GM23248 (cell line): ENCODE measurements around the gene CHST14. TPM values are rescaled to one million over a fixed set of nuclear protein-coding genes. Genes with fewer than 3 reads are reported as not detected.

Experiments
- DNase-seq: peaks from one replicate; pipeline ENCODE4 v3.0.0-alpha.2; 2015
- H2AFZ ChIP-seq: fragments of 200-600 bp; sonication (generic); 2 replicates; pipeline ENCODE4 v1.6.1; 2016; ENCODE audit warnings: antibody characterized with exemption
- H3F3A ChIP-seq: fragments of 200-600 bp; sonication (generic); 2 replicates; pipeline ENCODE4 v1.6.1; 2016; ENCODE audit warnings: mild to moderate bottlenecking, antibody characterized with exemption, mixed run types; ENCODE audit not compliant: insufficient read depth
- H3K27ac ChIP-seq: fragments of 200-600 bp; sonication (generic); 2 replicates; pipeline ENCODE4 v1.5.1; 2016; ENCODE audit warnings: mild to moderate bottlenecking
- H3K27me3 ChIP-seq: fragments of 200-600 bp; sonication (generic); replicated peaks from 2 replicates; pipeline ENCODE4 v1.6.1; 2016; ENCODE audit warnings: mild to moderate bottlenecking; ENCODE audit not compliant: insufficient read depth
- H3K36me3 ChIP-seq: fragments of 200-600 bp; sonication (generic); 2 replicates; pipeline ENCODE4 v1.6.1; 2016; ENCODE audit warnings: low read depth, mild to moderate bottlenecking
- H3K4me1 ChIP-seq: fragments of 200-600 bp; sonication (generic); 2 replicates; pipeline ENCODE4 v1.6.1; 2016; ENCODE audit warnings: mild to moderate bottlenecking; ENCODE audit not compliant: insufficient read depth
- H3K4me2 ChIP-seq: fragments of 200-600 bp; sonication (generic); one replicate; pipeline ENCODE4 v1.6.1; 2016; ENCODE audit warnings: mild to moderate bottlenecking; ENCODE audit not compliant: unreplicated experiment
- H3K4me3 ChIP-seq: fragments of 200-600 bp; sonication (generic); 2 replicates; pipeline ENCODE4 v1.5.1; 2016; ENCODE audit warnings: mild to moderate bottlenecking
- H3K79me2 ChIP-seq: fragments of 200-600 bp; sonication (generic); 2 replicates; pipeline ENCODE4 v1.6.1; 2016; ENCODE audit warnings: mild to moderate bottlenecking; ENCODE audit not compliant: insufficient read depth
- H3K9ac ChIP-seq: fragments of 200-600 bp; sonication (generic); 2 replicates; pipeline ENCODE4 v1.6.1; 2016; ENCODE audit warnings: mild to moderate bottlenecking
- H3K9me2 ChIP-seq: fragments of 200-600 bp; sonication (generic); 2 replicates; pipeline ENCODE4 v1.6.1; 2016; ENCODE audit warnings: mixed run types, mild to moderate bottlenecking, moderate library complexity; ENCODE audit not compliant: insufficient read depth
- H3K9me3 ChIP-seq: fragments of 200-600 bp; sonication (generic); one replicate; pipeline ENCODE4 v1.6.1; 2017; ENCODE audit warnings: low read depth
- H4K20me1 ChIP-seq: fragments of 200-600 bp; sonication (generic); 2 replicates; pipeline ENCODE4 v1.6.0; 2016; ENCODE audit not compliant: insufficient read depth
- EZH2 ChIP-seq: fragments of 200-600 bp; sonication (generic); IDR thresholded peaks from 2 replicates; pipeline ENCODE4 v1.6.1; 2018; ENCODE audit warnings: antibody characterized with exemption, mild to moderate bottlenecking; ENCODE audit not compliant: insufficient read depth, poor library complexity, severe bottlenecking
- EZH2phosphoT487 ChIP-seq: fragments of 200-600 bp; sonication (generic); IDR thresholded peaks from 2 replicates; pipeline ENCODE4 v1.6.1; 2018; ENCODE audit warnings: antibody characterized with exemption, moderate library complexity, mild to moderate bottlenecking, low read depth; ENCODE audit not compliant: insufficient read depth
- WGBS, 2 experiments: methylation state at CpG; one replicate each; pipeline ENCODE4 v1.1.6; 2015 to 2017; ENCODE audit warnings: low lambda C conversion rate in 2 of 2, low coverage in 1 of 2; ENCODE audit errors: missing lambda C conversion rate in 2 of 2; 5-methylcytosine and 5-hydroxymethylcytosine counted together
- in situ Hi-C: fragments of 300-500 bp; cut with MboI; formaldehyde crosslinking; loops from 2 replicates; pipeline ENCODE4 v1.15.0; 2020
- polyA plus RNA-seq: library from polyadenylated mRNA; unstranded; fragments of >200 nt; fragmentation: Nextera tagmentation; extraction: Ambion mirVana; gene quantifications from 2 replicates; pipeline ENCODE4 v1.2.1, GENCODE V29; 2016
- total RNA-seq: library from RNA; depleted of rRNA; stranded (reverse); fragments of >200 nt; shearing (Covaris generic); gene quantifications from 2 replicates; pipeline ENCODE4 v1.2.3, GENCODE V29; 2014

Gene CHST14
- total and polyA plus RNA-seq, 2 experiments from 2014 or later: 18.7 to 26.6 TPM

DNA sequence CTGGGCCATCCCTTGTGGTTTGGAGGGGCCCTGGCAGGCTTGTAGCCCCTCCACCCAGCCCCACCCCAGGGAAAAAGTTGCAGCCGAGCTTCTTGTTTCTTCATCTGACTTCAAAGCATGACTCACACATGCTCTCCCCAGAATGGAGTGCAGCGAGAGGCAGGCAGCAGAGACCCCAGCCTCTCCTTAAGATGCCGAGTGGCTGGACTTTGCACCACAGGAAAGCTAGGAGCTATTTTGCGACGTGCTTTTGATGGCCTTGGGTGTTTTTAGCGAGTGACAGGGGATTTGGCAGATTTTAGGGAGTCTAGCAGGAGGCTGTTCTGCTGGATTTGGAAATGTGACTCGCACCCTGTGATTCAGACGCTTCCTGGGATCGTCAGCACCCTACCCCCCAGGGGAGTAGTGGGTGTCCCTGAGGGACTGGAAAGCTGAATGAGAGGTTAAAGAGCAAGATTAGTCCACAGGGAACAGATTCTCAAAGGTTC, 15.8 kb upstream of the CHST14 start:
- peak; percentile 69 for DNase-seq
- H3K36me3 ChIP-seq: no peaks in the 10 kb centered on the region
- H3K27me3 ChIP-seq: no peaks in the 10 kb centered on the region
- H3K9me2 ChIP-seq: no peaks in the 10 kb centered on the region
- peak overlapping the region; percentile 3; the same call in 1 of the 2 replicates for H3K9ac ChIP-seq
- no peaks in the 10 kb centered on the region for H3F3A ChIP-seq
- in situ Hi-C loops: no loop called here
- no peak for TF ChIP-seq EZH2phosphoT487
- TF ChIP-seq EZH2: no peak
- H3K9me3 ChIP-seq: no peaks in the 10 kb centered on the region
- peaks cover 17% of the 10 kb centered on the region for H3K4me1 ChIP-seq
- WGBS, 2 experiments: 50 to 55% methylated on average over 9 of the region's 9 CpGs
- peaks cover 10% of the 10 kb centered on the region for H4K20me1 ChIP-seq
- no peak overlapping the region for H2AFZ ChIP-seq
- peak overlapping the region; percentile 35; the same call in 1 of the 2 replicates for H3K27ac ChIP-seq
- peaks cover 89% of the 10 kb centered on the region for H3K79me2 ChIP-seq
- H3K4me3 ChIP-seq: no peak overlapping the region
- peak overlapping the region; percentile 39 for H3K4me2 ChIP-seq

- Histone ChIP-seq H3K4me1 (peaks cover 17% of the 10 kb centered on the region), H4K20me1 (peaks cover 2% of the 10 kb centered on the region), H3K79me2 (peaks cover 85% of the 10 kb centered on the region), H3K9me2 (no peaks in the 10 kb centered on the region), H3K9me3 (no peaks in the 10 kb centered on the region), H2AFZ (no peak overlapping the region), H3K36me3 (no peaks in the 10 kb centered on the region), H3K4me3 (no peak overlapping the region), H3K27ac (no peak overlapping the region), H3F3A (no peaks in the 10 kb centered on the region), H3K4me2 (no peak overlapping the region), H3K9ac (no peak overlapping the region), H3K27me3 (no peaks in the 10 kb centered on the region)
- TF ChIP-seq EZH2phosphoT487: no peak
- TF ChIP-seq EZH2: no peak
- DNase-seq: no peak
- in situ Hi-C loops: no loop called here
- 65 to 69% methylated on average over 7 of the region's 7 CpGs for WGBS, 2 experiments
These were observed 14.5 kb upstream of the CHST14 start for GRCh38 chr15:40456299-40456712.

GRCh38 chr15:40456738-40457137, 14.0 kb upstream of the CHST14 start:
- Histone ChIP-seq H3K9me3 (no peaks in the 10 kb centered on the region), H3K79me2 (peaks cover 81% of the 10 kb centered on the region), H3K4me2 (no peak overlapping the region), H3F3A (no peaks in the 10 kb centered on the region), H3K27ac (no peak overlapping the region), H3K36me3 (no peaks in the 10 kb centered on the region), H3K27me3 (no peaks in the 10 kb centered on the region), H3K4me3 (no peak overlapping the region), H3K9ac (no peak overlapping the region), H2AFZ (no peak overlapping the region), H3K9me2 (no peaks in the 10 kb centered on the region), H3K4me1 (peaks cover 17% of the 10 kb centered on the region), H4K20me1 (no peaks in the 10 kb centered on the region; the same call in 1 of the 2 replicates)
- in situ Hi-C loops: no loop called here
- DNase-seq: no peak
- 78 to 80% methylated on average over 4 of the region's 4 CpGs for WGBS, 2 experiments
- TF ChIP-seq EZH2 (no peak), EZH2phosphoT487 (no peak)

DNA sequence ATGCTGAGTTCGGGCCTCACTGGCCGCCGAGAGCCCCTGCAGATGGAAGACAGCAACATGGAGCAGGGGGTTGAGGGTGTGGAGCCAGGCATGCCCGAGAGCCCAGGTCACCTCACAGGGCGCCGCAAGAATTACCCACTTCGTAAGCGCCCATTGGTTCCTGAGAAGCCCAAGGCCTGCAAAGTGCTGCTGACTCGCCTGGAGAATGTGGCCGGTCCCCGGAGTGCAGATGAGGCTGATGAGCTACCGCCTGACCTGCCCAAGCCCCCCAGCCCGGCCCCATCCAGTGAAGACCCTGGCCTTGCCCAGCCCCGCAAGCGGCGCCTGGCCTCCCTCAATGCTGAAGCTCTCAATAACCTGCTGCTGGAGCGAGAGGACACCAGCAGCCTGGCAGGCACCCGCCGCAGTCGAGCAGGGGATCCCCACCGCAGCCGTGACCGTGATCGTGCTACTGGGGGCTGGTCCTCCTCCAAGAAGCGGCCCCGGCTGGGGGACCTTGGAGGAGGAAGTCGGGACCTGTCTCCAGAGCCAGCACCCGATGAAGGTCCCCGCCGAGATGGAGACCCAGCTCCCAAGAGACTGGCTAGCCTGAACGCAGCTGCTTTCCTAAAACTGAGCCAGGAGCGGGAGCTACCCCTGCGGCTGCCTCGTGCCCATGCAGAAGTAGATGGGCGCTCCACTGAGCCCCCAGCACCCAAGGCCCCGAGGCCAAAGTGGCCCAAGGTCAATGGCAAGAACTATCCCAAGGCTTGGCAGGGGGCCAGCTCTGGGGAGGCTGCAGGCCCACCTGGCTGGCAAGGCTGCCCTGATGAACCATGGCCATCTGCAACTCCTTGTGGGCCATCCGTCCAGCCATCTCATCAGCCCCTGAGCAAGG, 12.1 kb upstream of the CHST14 start:
- peaks cover 17% of the 10 kb centered on the region for H3K4me1 ChIP-seq
- no peak overlapping the region for H3K4me2 ChIP-seq
- peaks cover 63% of the 10 kb centered on the region for H3K79me2 ChIP-seq
- H3K36me3 ChIP-seq: no peaks in the 10 kb centered on the region
- no peak overlapping the region for H3K9ac ChIP-seq
- H2AFZ ChIP-seq: no peak overlapping the region
- no peaks in the 10 kb centered on the region for H3K9me2 ChIP-seq
- no peaks in the 10 kb centered on the region for H3K27me3 ChIP-seq
- DNase-seq: no peak
- WGBS, 2 experiments: 90 to 91% methylated on average over 37 of the region's 37 CpGs
- in situ Hi-C loops: no loop called here
- H3F3A ChIP-seq: no peaks in the 10 kb centered on the region
- TF ChIP-seq EZH2phosphoT487 (no peak), EZH2 (no peak)
- no peaks in the 10 kb centered on the region for H3K9me3 ChIP-seq
- no peak overlapping the region for H3K4me3 ChIP-seq
- no peaks in the 10 kb centered on the region; the same call in 1 of the 2 replicates for H4K20me1 ChIP-seq
- no peak overlapping the region for H3K27ac ChIP-seq
